T1000 (cell line): ENCODE measurements around the gene TP53BP2.
"Not testable (repeated sequence)": the region's sequence is repeated elsewhere in the genome, so short reads cannot be mapped to it uniquely, and the experiment has no call there.

Experiments used
- DNase-seq: peaks from one replicate; lab custom pipeline; 2025; ENCODE audit warnings: mixed read lengths; lab: John Stamatoyannopoulos, UW

Gene TP53BP2

GRCh38 chr1:223845810-223846682 is at the start of gene TP53BP2:
TP53BP2 (minus strand) TSS chr1:223845947; CDS start chr1:223845680, 267 bp downstream.
- DNase-seq = peak; percentile 88

GRCh38 chr1:223890494-223890893 is 44.7 kb upstream of the TP53BP2 start:
- DNase-seq = not testable (repeated sequence)

- DNase-seq = not testable (repeated sequence)
These were observed 43.6 kb upstream of the TP53BP2 start for GRCh38 chr1:223889319-223889718.

GRCh38 chr1:223887747-223888418 is 42.1 kb upstream of the TP53BP2 start:
- peak; percentile 85 for DNase-seq

- no peak for DNase-seq
These were observed 40.8 kb upstream of the TP53BP2 start for GRCh38 chr1:223886516-223886921.

- DNase-seq = no peak
These were observed 39.9 kb upstream of the TP53BP2 start for GRCh38 chr1:223885614-223886013.

GRCh38 chr1:223878598-223879325 is 33.0 kb upstream of the TP53BP2 start:
- DNase-seq = no peak

GRCh38 chr1:223877804-223878203 is 32.1 kb upstream of the TP53BP2 start:
- no peak for DNase-seq

- DNase-seq = no peak
These were observed 30.8 kb upstream of the TP53BP2 start for GRCh38 chr1:223876590-223876989.

GRCh38 chr1:223873044-223873443 is 27.3 kb upstream of the TP53BP2 start:
- DNase-seq = no peak

GRCh38 chr1:223872308-223872901 is 26.7 kb upstream of the TP53BP2 start:
- DNase-seq = no peak

GRCh38 chr1:223870617-223871574 is 25.1 kb upstream of the TP53BP2 start:
- no peak for DNase-seq

- DNase-seq = not testable (repeated sequence)
These were observed 19.0 kb upstream of the TP53BP2 start for GRCh38 chr1:223864599-223865368.

- no peak for DNase-seq
These were observed 18.3 kb upstream of the TP53BP2 start for GRCh38 chr1:223864084-223864483.

- DNase-seq = no peak
These were observed 16.2 kb upstream of the TP53BP2 start for GRCh38 chr1:223861904-223862303.

- DNase-seq = no peak
These were observed 14.4 kb upstream of the TP53BP2 start for GRCh38 chr1:223860051-223860622.

- DNase-seq = no peak
These were observed 13.3 kb upstream of the TP53BP2 start for GRCh38 chr1:223859058-223859457.

GRCh38 chr1:223856386-223856785 is 10.6 kb upstream of the TP53BP2 start:
- DNase-seq = no peak

- DNase-seq = no peak
These were observed 8.0 kb upstream of the TP53BP2 start for GRCh38 chr1:223853748-223854147.

- DNase-seq = no peak
These were observed 7.5 kb upstream of the TP53BP2 start for GRCh38 chr1:223853275-223853674.
